Panc1 (cell line): ENCODE results near the gene SORT1. TPM values are rescaled to one million over a fixed set of nuclear protein-coding genes. Genes with fewer than 3 reads are reported as not detected.

Experiments used
- ATAC-seq: fragments of 200-7000 bp; cut with Tn5 transposase; 2 replicates; pipeline ENCODE4 v1.9.1; 2020; ENCODE audit warnings: mild to moderate bottlenecking, moderate library complexity
- BruUV-seq: library from RNA; stranded (reverse); fragments of 400-500 nt; replicated peaks from 2 replicates; lab custom pipeline; 2021; lab: Mats Ljungman, UMichigan
- CTCF ChIA-PET: fragments of 300-600 bp; sonication (Branson Sonifier 250); formaldehyde crosslinking; loops from one replicate; lab custom pipeline; 2022; ENCODE audit warnings: antibody characterized with exemption; lab: Charles Lee
- POLR2A ChIA-PET: fragments of 300-600 bp; sonication (Branson Sonifier 250); formaldehyde crosslinking; loops from one replicate; lab custom pipeline; 2022; ENCODE audit warnings: antibody characterized with exemption; lab: Charles Lee
- DNase-seq: peaks from one replicate; pipeline ENCODE4 v3.0.0-alpha.2; 2010; ENCODE audit warnings: low read depth, low spot score
- H3K27ac ChIP-seq: 2 replicates; pipeline ENCODE4 v1.5.1; 2011; ENCODE audit warnings: mild to moderate bottlenecking, low read length, inconsistent platforms
- H3K27me3 ChIP-seq: fragments of 200-500 bp; sonication (Bioruptor generic); 2 replicates; pipeline ENCODE4 v1.6.0; 2014; ENCODE audit warnings: low read length, inconsistent platforms; ENCODE audit not compliant: control insufficient read depth, insufficient read depth
- H3K36me3 ChIP-seq: fragments of 200-500 bp; sonication (Bioruptor generic); 2 replicates; pipeline ENCODE4 v1.5.1; 2014; ENCODE audit warnings: inconsistent platforms, mild to moderate bottlenecking, low read length, moderate library complexity; ENCODE audit not compliant: control insufficient read depth, insufficient read depth
- H3K4me1 ChIP-seq: 2 replicates; pipeline ENCODE4 v1.5.1; 2011; ENCODE audit warnings: inconsistent platforms, mild to moderate bottlenecking, low read length, moderate library complexity; ENCODE audit not compliant: control insufficient read depth, insufficient read depth
- H3K4me3 ChIP-seq, 2 experiments: 2 replicates each; pipeline ENCODE4 v1.5.1; 2011 to 2012; ENCODE audit warnings: low read depth in 2 of 2, low read length in 2 of 2, mild to moderate bottlenecking in 2 of 2, inconsistent platforms in 1 of 2, moderate library complexity in 1 of 2
- H3K9me3 ChIP-seq: fragments of 200-500 bp; sonication (Bioruptor generic); 2 replicates; pipeline ENCODE4 v1.5.1; 2014; ENCODE audit warnings: low read depth, mild to moderate bottlenecking, inconsistent platforms, low read length, moderate library complexity; ENCODE audit not compliant: control insufficient read depth, insufficient read depth
- CTCF ChIP-seq: fragments of 450-650 bp; IDR thresholded peaks from 2 replicates; pipeline ENCODE4 v1.5.1; 2017; ENCODE audit warnings: mild to moderate bottlenecking
- POLR2AphosphoS5 ChIP-seq: IDR thresholded peaks from 2 replicates; pipeline ENCODE4 v1.6.1; 2012; ENCODE audit warnings: mild to moderate bottlenecking, low read depth, low read length, moderate library complexity
- SIN3A ChIP-seq: IDR thresholded peaks from 2 replicates; pipeline ENCODE4 v1.6.1; 2012; ENCODE audit warnings: low read depth, mild to moderate bottlenecking, low read length, moderate library complexity, borderline replicate concordance; ENCODE audit not compliant: insufficient read depth
- TCF7L2 ChIP-seq: IDR thresholded peaks from 2 replicates; pipeline ENCODE4 v1.6.1; 2011; ENCODE audit warnings: mild to moderate bottlenecking, low read depth, low read length, inconsistent platforms
- in situ Hi-C: cut with HindIII; loops from 2 replicates; pipeline ENCODE4 v1.10.0; 2016; ENCODE audit warnings: low sequenced_read_pairs, low pct_unique_long_range_greater_than_20kb
- intact Hi-C: fragments of 100-400 bp; cut with micrococcal nuclease; formaldehyde crosslinking; loops from one replicate; pipeline ENCODE4 v1.10.0; 2022; ENCODE audit not compliant: unreplicated experiment
- total RNA-seq: library from RNA; stranded (reverse); gene quantifications from one replicate; pipeline ENCODE4 v1.2.1, GENCODE V29; 2021; ENCODE audit not compliant: unreplicated experiment
- TF ChIP-seq, protein P1 (sequence below), 2 experiments: IDR thresholded peaks; 2 replicates each; pipeline ENCODE4 v1.6.1; 2011 to 2012; ENCODE audit warnings: low read depth in 2 of 2, control low read depth in 1 of 2, low read length in 1 of 2, mild to moderate bottlenecking in 1 of 2, moderate library complexity in 1 of 2; ENCODE audit not compliant: insufficient read depth in 1 of 2

The SORT1 gene
- total RNA-seq, 1 experiment from 2014 or later: 25.1 TPM

DNA sequence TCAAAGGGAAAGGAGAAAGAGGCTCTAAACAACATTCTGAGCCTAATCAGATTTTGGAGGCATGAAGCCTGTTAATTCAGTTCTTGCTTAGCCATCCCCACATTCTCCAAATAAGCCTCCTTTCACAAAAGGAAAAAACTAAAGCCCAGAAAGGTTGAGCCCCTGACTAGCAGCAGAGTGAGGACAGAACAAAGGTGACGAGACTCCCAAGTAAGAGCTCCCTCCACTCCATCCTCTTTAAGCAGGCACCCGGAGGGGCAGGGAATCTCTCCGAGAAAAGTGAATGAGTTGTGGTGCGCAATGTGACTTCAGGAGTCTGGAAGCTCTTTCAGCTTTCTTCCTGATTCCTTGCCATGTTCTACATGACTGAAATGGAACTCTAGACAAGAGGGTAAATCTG, 47.5 kb downstream of the SORT1 start:
- Histone ChIP-seq H3K4me1 (no peaks in the 10 kb centered on the region), H3K27ac (no peak overlapping the region), H3K36me3 (no peaks in the 10 kb centered on the region; the same call in 1 of the 2 replicates), H3K27me3 (no peaks in the 10 kb centered on the region), H3K4me3 (no peak overlapping the region), H3K9me3 (no peaks in the 10 kb centered on the region)
- ChIA-PET POLR2A (no interaction called here), CTCF (no interaction called here)
- intact Hi-C loops (no loop called here), in situ Hi-C loops (no loop called here)
- no peak for ATAC-seq
- TF ChIP-seq SIN3A: no peak
- TF ChIP-seq, protein P1, sequence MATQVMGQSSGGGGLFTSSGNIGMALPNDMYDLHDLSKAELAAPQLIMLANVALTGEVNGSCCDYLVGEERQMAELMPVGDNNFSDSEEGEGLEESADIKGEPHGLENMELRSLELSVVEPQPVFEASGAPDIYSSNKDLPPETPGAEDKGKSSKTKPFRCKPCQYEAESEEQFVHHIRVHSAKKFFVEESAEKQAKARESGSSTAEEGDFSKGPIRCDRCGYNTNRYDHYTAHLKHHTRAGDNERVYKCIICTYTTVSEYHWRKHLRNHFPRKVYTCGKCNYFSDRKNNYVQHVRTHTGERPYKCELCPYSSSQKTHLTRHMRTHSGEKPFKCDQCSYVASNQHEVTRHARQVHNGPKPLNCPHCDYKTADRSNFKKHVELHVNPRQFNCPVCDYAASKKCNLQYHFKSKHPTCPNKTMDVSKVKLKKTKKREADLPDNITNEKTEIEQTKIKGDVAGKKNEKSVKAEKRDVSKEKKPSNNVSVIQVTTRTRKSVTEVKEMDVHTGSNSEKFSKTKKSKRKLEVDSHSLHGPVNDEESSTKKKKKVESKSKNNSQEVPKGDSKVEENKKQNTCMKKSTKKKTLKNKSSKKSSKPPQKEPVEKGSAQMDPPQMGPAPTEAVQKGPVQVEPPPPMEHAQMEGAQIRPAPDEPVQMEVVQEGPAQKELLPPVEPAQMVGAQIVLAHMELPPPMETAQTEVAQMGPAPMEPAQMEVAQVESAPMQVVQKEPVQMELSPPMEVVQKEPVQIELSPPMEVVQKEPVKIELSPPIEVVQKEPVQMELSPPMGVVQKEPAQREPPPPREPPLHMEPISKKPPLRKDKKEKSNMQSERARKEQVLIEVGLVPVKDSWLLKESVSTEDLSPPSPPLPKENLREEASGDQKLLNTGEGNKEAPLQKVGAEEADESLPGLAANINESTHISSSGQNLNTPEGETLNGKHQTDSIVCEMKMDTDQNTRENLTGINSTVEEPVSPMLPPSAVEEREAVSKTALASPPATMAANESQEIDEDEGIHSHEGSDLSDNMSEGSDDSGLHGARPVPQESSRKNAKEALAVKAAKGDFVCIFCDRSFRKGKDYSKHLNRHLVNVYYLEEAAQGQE (IDR thresholded peaks at IDR 0.05; ENCODE audit: insufficient read depth in 1 of 2, low read depth in 2 of 2, low read length in 1 of 2): no peak
- TF ChIP-seq TCF7L2: no peak
- no peak for TF ChIP-seq CTCF
- TF ChIP-seq POLR2AphosphoS5: no peak
- BruUV-seq: no TSS peak
- no peak for DNase-seq

- Histone ChIP-seq H3K27me3 (no peaks in the 10 kb centered on the region), H3K9me3 (no peaks in the 10 kb centered on the region), H3K4me1 (no peaks in the 10 kb centered on the region), H3K36me3 (no peaks in the 10 kb centered on the region; the same call in 1 of the 2 replicates), H3K4me3 (no peak overlapping the region), H3K27ac (no peak overlapping the region)
- ATAC-seq: no peak
- no TSS peak for BruUV-seq
- ChIA-PET CTCF (no interaction called here), POLR2A (no interaction called here)
- intact Hi-C loops (no loop called here), in situ Hi-C loops (no loop called here)
- no peak for DNase-seq
- no peak for TF ChIP-seq POLR2AphosphoS5
- TF ChIP-seq CTCF: no peak
- TF ChIP-seq SIN3A: no peak
- TF ChIP-seq TCF7L2: 0 out of 2 replicates have a peak, but pooled peaks have one; percentile 13
- TF ChIP-seq, protein P1 (IDR thresholded peaks at IDR 0.05; ENCODE audit: insufficient read depth in 1 of 2, low read depth in 2 of 2, low read length in 1 of 2): no peak
These were observed 50.2 kb downstream of the SORT1 start for GRCh38 chr1:109347511-109347910.
